ENCODE measurements around the gene FCHO1.
A peak's percentile ranks its signal among the peaks of the same experiment; 100 is the strongest.

The FCHO1 gene

GRCh38 chr19:17824339-17824738 lies 73.1 kb downstream of the FCHO1 start:
- DNase-seq (ENCODE audit: low read depth in 3 of 3, low spot score in 1 of 3), result no peak

- no peak for DNase-seq (ENCODE audit: low read depth in 3 of 3, low spot score in 1 of 3)
These were observed 75.3 kb downstream of the FCHO1 start for GRCh38 chr19:17826508-17827056.

- no peak for DNase-seq (ENCODE audit: low read depth in 3 of 3, low spot score in 1 of 3)
These were observed 78.7 kb downstream of the FCHO1 start for GRCh38 chr19:17829855-17830566.

- DNase-seq (ENCODE audit: low read depth in 3 of 3, low spot score in 1 of 3), result peak in 1 of 3 donors; percentile 36
These were observed 79.5 kb downstream of the FCHO1 start for GRCh38 chr19:17830567-17831418.

GRCh38 chr19:17831419-17831888 lies 80.2 kb downstream of the FCHO1 start:
- DNase-seq (ENCODE audit: low read depth in 3 of 3, low spot score in 1 of 3), result no peak

GRCh38 chr19:17832443-17833208 lies 81.3 kb downstream of the FCHO1 start:
- no peak for DNase-seq (ENCODE audit: low read depth in 3 of 3, low spot score in 1 of 3)

GRCh38 chr19:17834350-17835181 lies 83.3 kb downstream of the FCHO1 start:
- DNase-seq (ENCODE audit: low read depth in 3 of 3, low spot score in 1 of 3), result no peak

- DNase-seq (ENCODE audit: low read depth in 3 of 3, low spot score in 1 of 3), result no peak
These were observed 84.1 kb downstream of the FCHO1 start for GRCh38 chr19:17835182-17836006.

- DNase-seq (ENCODE audit: low read depth in 3 of 3, low spot score in 1 of 3), result no peak
These were observed 85.3 kb downstream of the FCHO1 start for GRCh38 chr19:17836530-17836929.

- DNase-seq (ENCODE audit: low read depth in 3 of 3, low spot score in 1 of 3), result no peak
These were observed 86.7 kb downstream of the FCHO1 start for GRCh38 chr19:17837972-17838371.

All from stimulated activated CD4-positive, alpha-beta T cell treated with anti-CD3 and anti-CD28 coated beads, TNF-alpha, amount 100 ng/mL, for 1 hour (primary cell).